ENCODE measurements around the gene SELENOS.

Gene SELENOS

DNA sequence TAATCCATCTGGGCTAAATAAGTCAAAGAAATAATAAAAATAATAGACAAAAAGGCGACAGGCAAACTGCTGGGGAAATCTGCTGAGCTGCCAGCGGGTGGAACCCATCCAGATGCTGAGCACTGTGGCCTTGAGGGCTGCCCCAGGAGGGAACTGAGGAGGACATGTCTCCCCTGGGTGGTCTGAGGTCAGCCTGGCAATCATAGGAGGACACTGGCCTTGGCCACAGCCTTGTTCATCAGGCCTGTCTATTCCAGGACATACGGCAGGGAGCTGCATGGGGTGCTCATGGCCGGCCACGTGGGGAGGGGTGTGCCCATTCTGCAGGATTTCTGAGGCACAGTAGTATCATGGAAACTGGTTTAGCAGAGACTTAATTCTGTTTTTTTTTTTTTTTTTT lies 39.2 kb upstream of the SELENOS start:
- no peak overlapping the region for H3K27ac Mint-ChIP-seq
- peaks cover 6% of the 10 kb centered on the region for H3K27me3 Mint-ChIP-seq
- ATAC-seq (no peak), DNase-seq (no peak)
- H3K9me3 Mint-ChIP-seq = no peaks in the 10 kb centered on the region
- H3K36me3 Mint-ChIP-seq (ENCODE audit: low read depth) = no peaks in the 10 kb centered on the region
- H3K4me1 Mint-ChIP-seq = peaks cover 11% of the 10 kb centered on the region
- H3K4me3 Mint-ChIP-seq = no peak overlapping the region

DNA sequence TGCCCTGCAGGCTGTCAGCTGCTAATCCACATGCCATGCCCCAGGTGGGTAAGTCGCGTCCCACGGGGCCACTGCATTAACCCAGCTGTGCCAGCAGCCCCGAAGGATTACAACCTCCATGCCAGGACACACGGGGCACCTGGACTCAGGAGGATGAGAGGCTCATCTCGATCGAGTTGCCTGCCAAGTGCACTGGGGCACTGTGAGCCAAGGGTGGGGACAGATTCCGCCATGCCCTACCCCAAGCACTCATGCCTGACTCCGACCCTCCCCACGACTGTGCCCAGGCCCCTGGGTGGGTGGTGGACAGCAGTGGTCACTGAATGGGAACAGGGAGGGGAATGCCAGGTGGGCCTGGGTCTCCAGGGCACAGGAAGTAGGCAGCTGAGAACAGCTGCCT lies 38.5 kb upstream of the SELENOS start:
- H3K9me3 Mint-ChIP-seq = no peaks in the 10 kb centered on the region
- peaks cover 3% of the 10 kb centered on the region for H3K27me3 Mint-ChIP-seq
- no peaks in the 10 kb centered on the region for H3K36me3 Mint-ChIP-seq (ENCODE audit: low read depth)
- no peak for ATAC-seq
- H3K4me1 Mint-ChIP-seq = peaks cover 7% of the 10 kb centered on the region
- no peak overlapping the region for H3K4me3 Mint-ChIP-seq
- no peak for DNase-seq
- no peak overlapping the region for H3K27ac Mint-ChIP-seq

DNA sequence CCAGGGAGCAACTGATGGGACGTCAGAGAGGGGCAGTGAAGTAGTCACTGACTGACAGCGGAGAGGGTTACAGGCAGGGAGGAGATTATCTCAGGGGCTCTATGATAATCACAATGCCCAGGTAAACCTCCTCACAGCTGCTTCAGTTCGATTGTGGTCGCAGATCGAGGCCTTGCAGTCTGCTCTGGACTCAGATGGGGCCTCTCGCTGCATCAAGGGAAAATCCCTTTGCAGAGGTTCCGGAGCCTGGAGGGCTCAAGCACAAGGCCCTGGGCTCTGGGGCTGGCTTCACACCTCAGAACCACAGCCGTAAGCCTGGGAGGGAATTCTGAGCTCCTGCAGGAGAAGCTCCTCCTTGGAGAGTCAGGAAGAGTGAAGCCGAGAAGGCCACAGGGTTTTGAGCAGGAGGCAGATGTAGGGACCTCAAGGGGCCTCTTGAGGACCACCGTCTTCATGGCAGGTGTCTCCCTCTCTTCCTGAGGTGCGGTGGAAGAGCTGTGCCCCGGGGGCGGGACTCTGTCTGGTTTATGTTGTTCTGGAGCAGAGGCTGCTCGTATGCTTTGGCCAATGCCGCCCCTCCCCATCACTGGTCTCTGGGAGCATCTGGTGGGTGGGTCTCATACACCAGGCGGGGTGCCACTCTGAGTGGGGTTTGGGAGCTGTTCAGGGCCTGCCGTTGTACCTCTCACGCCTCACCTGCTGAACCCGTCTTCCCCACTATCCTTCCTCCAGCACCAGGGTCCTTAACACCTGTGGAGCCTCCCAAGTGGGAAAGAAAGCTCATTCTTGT lies 37.2 kb upstream of the SELENOS start:
- Mint-ChIP-seq H3K27me3 (peaks cover 3% of the 10 kb centered on the region), H3K36me3 (ENCODE audit: low read depth) (no peaks in the 10 kb centered on the region), H3K4me1 (no peaks in the 10 kb centered on the region), H3K4me3 (no peak overlapping the region), H3K27ac (no peak overlapping the region), H3K9me3 (no peaks in the 10 kb centered on the region)
- DNase-seq (no peak), ATAC-seq (no peak)

DNA sequence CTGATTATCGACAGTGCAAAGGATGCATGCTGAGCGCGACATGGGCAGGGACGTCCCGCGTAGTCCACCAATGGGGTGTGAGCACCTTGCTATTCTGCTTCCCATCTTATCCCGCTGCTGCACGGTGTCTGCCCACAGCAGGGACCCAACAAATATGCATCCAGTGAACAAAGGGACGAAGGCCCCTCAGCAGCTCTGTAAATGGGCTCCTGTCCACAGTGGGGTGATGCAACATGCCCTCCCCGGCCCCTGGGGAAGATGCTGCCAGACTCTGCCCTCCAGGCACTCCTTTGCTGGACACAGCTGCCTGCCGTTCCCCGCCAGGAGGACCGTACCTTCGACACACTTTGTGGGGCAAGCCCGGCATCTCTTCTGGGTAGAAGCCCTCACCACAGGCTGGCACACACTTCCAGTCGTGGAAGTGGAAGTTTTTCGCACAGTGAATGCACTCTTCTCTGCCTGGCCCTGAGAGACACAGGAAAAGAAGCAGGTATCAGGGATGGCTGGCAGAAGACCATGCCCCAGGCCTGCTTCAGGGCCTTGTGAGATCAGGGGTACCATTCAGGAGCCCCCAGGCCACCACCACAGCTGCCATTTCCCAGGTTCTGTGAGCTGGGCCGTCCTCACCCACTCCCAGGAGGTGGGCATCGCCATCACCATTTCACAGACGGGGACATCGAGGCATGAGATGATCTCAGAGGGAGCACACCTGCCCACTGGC lies 35.9 kb upstream of the SELENOS start:
- H3K4me1 Mint-ChIP-seq = no peaks in the 10 kb centered on the region
- H3K27me3 Mint-ChIP-seq = peaks cover 3% of the 10 kb centered on the region

DNA sequence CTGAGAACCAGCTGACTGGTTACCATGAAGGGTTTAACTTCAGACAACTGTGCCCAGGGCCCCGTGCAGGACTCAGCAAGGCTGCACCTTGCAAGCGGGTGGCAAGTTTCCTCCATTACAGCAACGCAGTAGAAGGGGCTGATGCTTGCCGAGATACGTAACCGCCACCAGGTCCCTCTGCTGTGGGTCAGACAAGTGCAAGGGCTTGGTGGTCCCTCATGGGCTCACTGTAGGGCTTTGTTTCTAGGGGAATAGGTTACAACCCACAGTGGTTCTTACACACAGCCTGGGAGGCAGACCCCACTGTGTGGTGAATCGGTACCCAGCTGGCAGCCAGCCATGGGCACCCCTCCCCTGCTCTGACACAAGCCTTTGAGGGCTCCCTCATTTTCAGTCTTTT lies 33.2 kb upstream of the SELENOS start:
- no peak for ATAC-seq
- Mint-ChIP-seq H3K4me3 (no peak overlapping the region), H3K27me3 (peaks cover 3% of the 10 kb centered on the region), H3K4me1 (no peaks in the 10 kb centered on the region), H3K36me3 (ENCODE audit: low read depth) (no peaks in the 10 kb centered on the region), H3K27ac (no peak overlapping the region), H3K9me3 (no peaks in the 10 kb centered on the region)
- DNase-seq = no peak

More for the DNA sequence above, 35.9 kb upstream of the SELENOS start:
- Mint-ChIP-seq H3K4me3 (no peak overlapping the region), H3K36me3 (ENCODE audit: low read depth) (no peaks in the 10 kb centered on the region), H3K9me3 (no peaks in the 10 kb centered on the region), H3K27ac (no peak overlapping the region)
- ATAC-seq (no peak), DNase-seq (no peak)

DNA sequence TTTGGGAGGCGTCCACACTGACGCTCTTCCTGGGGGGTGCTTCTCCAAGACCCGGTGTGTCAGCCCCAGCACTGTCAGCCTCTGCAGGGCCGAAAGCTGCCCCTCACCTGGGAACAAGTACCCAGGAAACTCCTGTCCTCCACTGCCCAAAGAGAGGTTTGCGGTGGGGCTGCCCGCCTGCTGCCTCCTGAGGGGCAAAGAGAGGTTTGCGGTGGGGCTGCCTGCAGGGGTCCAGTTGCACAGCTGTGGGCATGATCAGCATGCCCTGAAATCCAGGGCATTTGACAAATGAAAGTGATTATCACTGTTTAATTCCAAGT lies 32.8 kb upstream of the SELENOS start:
- Mint-ChIP-seq H3K27ac (no peak overlapping the region), H3K27me3 (peaks cover 3% of the 10 kb centered on the region), H3K9me3 (no peaks in the 10 kb centered on the region), H3K4me3 (no peak overlapping the region), H3K36me3 (ENCODE audit: low read depth) (no peaks in the 10 kb centered on the region), H3K4me1 (no peaks in the 10 kb centered on the region)
- DNase-seq = no peak
- ATAC-seq = no peak

DNA sequence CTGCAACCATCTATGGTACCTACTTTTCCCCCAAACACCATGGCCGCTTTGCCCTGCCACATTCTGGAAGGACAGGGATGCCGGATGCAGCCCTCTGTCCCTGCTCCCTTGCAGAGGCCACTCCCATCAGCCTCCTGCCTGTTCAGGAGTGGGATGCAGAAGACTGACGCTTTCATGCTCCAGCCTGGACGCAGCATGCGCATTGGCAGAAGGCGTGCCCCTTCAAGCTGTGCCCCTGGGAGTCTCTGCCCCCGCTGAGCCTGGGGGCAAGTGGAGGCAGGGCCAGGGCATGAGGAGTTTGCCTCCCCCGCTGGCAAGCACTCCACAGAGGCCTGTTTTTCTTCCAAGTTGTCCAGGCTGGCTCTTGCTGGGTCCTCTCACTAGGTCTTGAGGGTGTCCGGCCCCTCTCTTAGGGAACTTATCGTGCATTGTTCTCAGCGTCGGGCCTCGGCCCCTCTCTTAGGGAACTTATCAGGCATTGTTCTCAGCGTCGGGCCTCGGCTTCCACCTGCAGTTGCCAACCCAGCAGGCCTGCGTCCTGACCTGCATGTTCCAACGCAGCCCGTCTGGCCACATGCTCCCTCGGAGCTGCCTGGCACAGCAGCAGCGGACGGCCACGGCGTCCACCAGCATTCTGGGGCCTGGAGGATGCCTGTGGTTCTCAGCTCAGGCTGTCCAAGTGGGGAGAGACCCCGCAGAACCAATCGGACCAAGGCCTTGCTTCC lies 32.3 kb upstream of the SELENOS start:
- DNase-seq = no peak
- no peak for ATAC-seq
- H3K4me3 Mint-ChIP-seq = no peak overlapping the region
- H3K27me3 Mint-ChIP-seq = peaks cover 3% of the 10 kb centered on the region
- no peaks in the 10 kb centered on the region for H3K36me3 Mint-ChIP-seq (ENCODE audit: low read depth)
- H3K4me1 Mint-ChIP-seq = no peaks in the 10 kb centered on the region
- H3K9me3 Mint-ChIP-seq = no peaks in the 10 kb centered on the region
- no peak overlapping the region for H3K27ac Mint-ChIP-seq

DNA sequence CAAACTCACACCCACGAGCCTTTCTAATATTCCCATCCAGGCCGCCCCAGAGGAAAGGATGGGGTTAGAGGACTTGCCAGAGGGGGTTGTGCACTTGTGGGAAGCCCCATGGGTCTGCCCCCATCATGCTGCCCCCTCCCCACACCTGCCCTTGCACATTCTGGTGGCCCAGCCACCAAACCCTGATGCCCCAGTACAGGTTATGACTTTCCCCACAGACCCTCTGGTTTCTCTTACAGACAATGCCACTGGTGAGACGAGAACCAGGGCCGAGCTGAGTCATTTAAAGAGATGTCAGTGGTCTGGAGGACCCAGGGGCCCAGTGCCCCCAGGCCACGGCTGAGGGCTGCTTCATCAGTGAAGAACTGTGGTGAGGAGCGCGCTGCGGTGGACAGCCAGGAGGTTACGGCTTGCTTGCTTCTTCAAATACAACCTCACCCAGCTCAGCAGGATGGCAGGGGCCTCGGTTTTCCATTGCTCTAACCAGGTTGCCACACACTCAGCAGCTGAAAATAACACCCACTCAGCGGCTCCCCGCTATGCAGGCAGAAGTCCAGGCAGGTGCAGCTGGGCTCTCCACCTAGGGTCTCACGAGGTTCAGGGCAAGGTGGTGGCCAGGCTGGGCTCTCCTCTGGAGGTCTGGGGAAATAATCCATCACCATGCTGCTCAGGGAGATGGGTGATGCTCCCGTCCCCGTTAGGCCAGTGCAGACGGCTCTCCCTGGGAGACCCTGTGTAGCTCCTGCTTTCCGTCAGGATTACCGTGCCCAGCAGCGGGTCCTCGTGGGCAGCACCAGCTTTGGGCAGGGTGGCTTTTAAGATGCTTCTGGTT lies 31.5 kb upstream of the SELENOS start:
- Mint-ChIP-seq H3K4me1 (no peaks in the 10 kb centered on the region), H3K27ac (no peak overlapping the region), H3K4me3 (no peak overlapping the region), H3K36me3 (ENCODE audit: low read depth) (no peaks in the 10 kb centered on the region), H3K27me3 (peaks cover 3% of the 10 kb centered on the region), H3K9me3 (no peaks in the 10 kb centered on the region)
- no peak for ATAC-seq
- DNase-seq = no peak

DNA sequence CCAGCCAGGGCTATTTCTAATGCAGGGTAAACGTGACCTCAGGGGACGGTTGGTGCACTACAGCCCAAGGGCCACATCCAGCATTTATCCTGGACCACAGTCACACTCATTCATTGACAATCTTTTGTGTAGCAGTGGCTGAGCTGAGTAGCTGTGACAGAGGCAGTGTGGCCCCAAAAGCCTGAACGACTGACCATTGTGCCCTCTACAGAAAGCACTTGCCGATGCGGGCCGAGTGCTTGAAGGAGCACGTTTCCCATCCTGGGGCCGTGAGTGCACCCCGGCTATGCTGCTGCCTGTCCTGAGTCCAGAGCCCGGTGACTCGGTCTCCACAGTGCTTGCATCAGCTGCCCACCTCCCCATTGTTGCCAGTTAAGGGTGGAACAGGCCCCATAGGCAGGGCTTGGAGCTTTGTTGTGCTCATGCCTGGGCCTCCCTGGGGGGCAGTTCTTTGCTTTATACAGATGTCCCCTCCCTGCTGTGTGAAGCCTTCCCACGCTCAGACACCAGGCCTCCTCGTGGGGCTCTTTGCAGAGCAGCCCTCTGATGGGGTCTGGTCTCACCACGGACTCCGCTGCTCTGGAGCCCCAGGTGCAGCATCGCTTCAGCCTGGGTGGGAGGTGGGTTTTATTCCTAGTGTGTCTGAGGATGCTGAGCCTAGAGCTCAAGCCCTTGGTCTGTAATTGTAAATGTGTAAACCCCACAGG lies 30.8 kb upstream of the SELENOS start:
- ATAC-seq = no peak
- Mint-ChIP-seq H3K4me1 (no peaks in the 10 kb centered on the region), H3K27me3 (peaks cover 3% of the 10 kb centered on the region)

DNA sequence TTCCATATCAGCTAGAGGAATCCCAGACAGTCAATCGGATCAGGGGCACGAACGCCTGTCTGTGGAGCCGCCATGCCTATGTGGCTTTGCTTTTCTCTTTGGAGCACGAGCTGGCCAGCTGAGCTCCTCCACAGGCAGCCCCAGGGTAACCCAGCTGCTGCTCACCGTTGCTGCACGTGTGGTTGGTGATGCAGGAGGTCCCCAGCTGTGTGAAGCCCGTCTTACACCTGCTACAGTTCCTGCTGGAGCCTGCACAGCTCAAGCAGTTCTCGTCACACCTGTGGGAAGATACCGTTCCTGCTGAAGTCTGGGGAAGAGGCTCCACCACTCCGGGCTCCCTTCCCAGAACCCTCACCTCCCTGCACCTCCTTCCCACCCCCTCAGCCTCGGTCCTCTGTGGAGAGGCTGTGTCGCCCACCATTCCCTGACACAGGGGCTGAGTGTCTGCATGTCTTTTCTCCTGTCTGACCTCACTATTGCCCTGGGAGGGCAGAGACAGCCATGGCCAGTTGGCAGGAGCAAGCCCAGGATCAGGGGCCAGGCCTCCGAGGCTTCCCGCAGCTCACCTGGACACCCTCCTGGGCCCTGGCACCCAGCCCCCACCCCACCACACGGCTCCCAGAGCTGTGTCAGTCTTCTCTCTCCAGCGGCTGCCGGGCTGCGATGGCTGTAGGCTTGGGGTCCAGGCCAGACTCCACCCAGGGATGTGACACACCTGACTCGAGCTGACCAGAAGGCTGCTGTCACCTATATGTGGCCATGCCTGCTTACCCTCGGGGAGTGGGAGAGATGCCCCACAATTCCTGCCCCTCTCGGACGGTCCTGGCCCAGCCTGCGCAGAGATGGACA lies 30.0 kb upstream of the SELENOS start:
- DNase-seq (no peak), ATAC-seq (no peak)
- H3K27ac Mint-ChIP-seq = no peak overlapping the region
- peaks cover 3% of the 10 kb centered on the region for H3K27me3 Mint-ChIP-seq
- no peaks in the 10 kb centered on the region for H3K9me3 Mint-ChIP-seq
- H3K4me3 Mint-ChIP-seq = no peak overlapping the region
- H3K36me3 Mint-ChIP-seq (ENCODE audit: low read depth) = no peaks in the 10 kb centered on the region
- no peaks in the 10 kb centered on the region for H3K4me1 Mint-ChIP-seq

More for the DNA sequence above, 30.8 kb upstream of the SELENOS start:
- Mint-ChIP-seq H3K27ac (no peak overlapping the region), H3K36me3 (ENCODE audit: low read depth) (no peaks in the 10 kb centered on the region), H3K9me3 (no peaks in the 10 kb centered on the region), H3K4me3 (no peak overlapping the region)
- no peak for DNase-seq

DNA sequence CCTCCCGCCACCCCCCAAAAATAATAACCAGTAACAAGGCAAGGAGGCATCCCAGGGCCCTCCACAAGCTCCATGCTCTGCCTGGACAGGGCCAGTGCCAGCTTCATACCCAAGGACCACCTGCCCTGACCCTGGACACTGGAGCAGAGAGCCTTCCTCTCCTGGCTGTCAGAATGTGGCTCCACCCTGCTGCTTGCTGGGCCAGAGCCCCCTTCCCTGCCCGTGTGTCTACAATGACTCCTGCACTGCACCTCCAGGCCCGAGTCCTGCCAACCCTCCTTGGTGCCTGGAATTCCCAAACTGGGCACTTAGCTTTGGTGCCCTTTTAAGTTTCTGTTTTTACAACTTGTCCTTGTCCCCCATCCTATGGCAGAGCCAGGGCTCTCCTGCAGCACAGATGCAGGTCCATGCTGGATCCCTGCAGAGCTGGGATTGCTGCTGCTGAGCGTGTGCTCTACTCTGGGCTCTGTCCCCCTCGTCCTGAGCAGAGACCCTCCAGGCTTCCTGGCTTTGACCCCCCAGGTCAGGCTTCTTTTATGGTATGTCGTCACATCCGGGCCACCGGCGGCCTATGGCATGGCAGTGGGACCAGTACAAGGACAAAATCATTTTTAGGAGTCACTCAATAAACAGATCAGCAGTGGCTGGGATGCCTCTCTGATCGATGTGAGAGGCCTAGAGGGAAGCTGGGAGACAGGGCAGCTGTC lies 29.2 kb upstream of the SELENOS start:
- no peak overlapping the region for H3K4me3 Mint-ChIP-seq
- H3K36me3 Mint-ChIP-seq (ENCODE audit: low read depth) = no peaks in the 10 kb centered on the region
- no peaks in the 10 kb centered on the region for H3K9me3 Mint-ChIP-seq
- H3K27ac Mint-ChIP-seq = no peak overlapping the region
- ATAC-seq (no peak), DNase-seq (no peak)
- no peaks in the 10 kb centered on the region for H3K27me3 Mint-ChIP-seq
- no peaks in the 10 kb centered on the region for H3K4me1 Mint-ChIP-seq

DNA sequence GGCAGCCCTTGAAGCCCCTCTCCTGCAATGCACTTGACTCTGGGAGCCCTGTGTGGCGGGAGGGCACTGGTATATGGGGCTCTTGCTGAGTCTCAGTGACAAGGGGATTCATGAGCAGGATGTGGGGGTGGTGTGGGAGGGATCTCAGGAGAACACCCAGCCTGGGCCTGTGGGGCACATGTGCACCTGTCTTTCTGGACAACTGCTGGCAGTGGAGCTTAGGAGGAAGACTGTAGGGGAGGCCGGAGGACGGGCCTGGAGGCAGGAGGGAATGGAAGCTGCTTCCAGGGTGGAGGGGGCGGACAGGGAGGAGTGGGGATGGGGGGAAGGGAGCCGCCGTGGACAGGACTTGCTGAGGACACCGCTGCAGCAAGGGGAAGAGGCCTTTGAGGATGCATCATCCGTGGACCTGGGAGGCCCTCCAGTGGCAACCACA lies 28.6 kb upstream of the SELENOS start:
- no peak for ATAC-seq
- Mint-ChIP-seq H3K36me3 (ENCODE audit: low read depth) (no peaks in the 10 kb centered on the region), H3K4me3 (no peak overlapping the region), H3K9me3 (no peaks in the 10 kb centered on the region), H3K27me3 (no peaks in the 10 kb centered on the region), H3K27ac (no peak overlapping the region), H3K4me1 (no peaks in the 10 kb centered on the region)
- no peak for DNase-seq

DNA sequence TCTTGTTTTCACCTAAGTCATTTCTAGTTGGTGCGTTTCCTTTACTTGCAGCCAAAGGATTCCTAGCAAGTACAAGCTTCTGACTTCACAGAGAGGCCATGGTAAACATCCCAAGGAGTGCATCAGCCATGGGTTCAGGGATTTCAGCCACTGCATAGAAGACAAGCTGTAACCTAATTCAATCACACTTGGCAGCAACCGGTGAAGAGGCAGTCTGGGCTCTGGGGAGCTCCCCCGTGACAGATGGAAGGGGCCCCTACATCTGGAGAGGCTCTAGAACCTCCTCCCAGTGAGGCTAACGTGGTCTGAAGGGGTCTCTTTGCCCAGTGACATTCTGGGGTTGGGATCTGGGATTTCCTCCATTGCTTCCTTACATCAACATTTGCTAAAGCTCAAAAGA lies 26.1 kb upstream of the SELENOS start:
- Mint-ChIP-seq H3K4me1 (no peaks in the 10 kb centered on the region), H3K9me3 (no peaks in the 10 kb centered on the region), H3K4me3 (no peak overlapping the region), H3K27me3 (no peaks in the 10 kb centered on the region), H3K36me3 (ENCODE audit: low read depth) (no peaks in the 10 kb centered on the region), H3K27ac (no peak overlapping the region)
- DNase-seq (no peak), ATAC-seq (no peak)

All from activated naive CD8-positive, alpha-beta T cell treated with anti-CD3 and anti-CD28 coated beads, Interleukin-2, amount 50 U/mL, for 24 hours (primary cell).